SK-N-MC (cell line): ENCODE results near the gene REEP1.
A peak's percentile ranks its signal among the peaks of the same experiment; 100 is the strongest.

ENCODE experiments used
- DNase-seq: peaks from one replicate; pipeline ENCODE4 v3.0.0-alpha.2; 2011; ENCODE audit warnings: low read depth, low spot score
- H3K27ac ChIP-seq: fragments of 200-600 bp; sonication (generic); 2 replicates; pipeline ENCODE4 v1.5.1; 2016; ENCODE audit warnings: mixed run types
- H3K36me3 ChIP-seq: fragments of 200-600 bp; sonication (generic); 2 replicates; pipeline ENCODE4 v1.6.1; 2017; ENCODE audit warnings: antibody characterized with exemption, low read length, mixed read lengths; ENCODE audit not compliant: insufficient read depth
- H3K4me3 ChIP-seq: fragments of 200-600 bp; sonication (generic); 2 replicates; pipeline ENCODE4 v1.5.1; 2016
- H3K9ac ChIP-seq: fragments of 200-600 bp; sonication (generic); 2 replicates; pipeline ENCODE4 v1.8.0; 2017; ENCODE audit warnings: mixed run types, mixed read lengths; ENCODE audit not compliant: insufficient read length
- H3K9me3 ChIP-seq: fragments of 200-600 bp; sonication (generic); 2 replicates; pipeline ENCODE4 v1.6.1; 2017; ENCODE audit warnings: low read depth, mild to moderate bottlenecking, antibody characterized with exemption, low read length, moderate library complexity, mixed read lengths
- EZH2 ChIP-seq: fragments of 200-600 bp; sonication (generic); IDR thresholded peaks from one replicate; pipeline ENCODE4 v1.6.1; 2017; ENCODE audit warnings: antibody characterized with exemption
- FOXP2 ChIP-seq: optimal IDR thresholded peaks from 2 replicates; pipeline ENCODE3; 2011; ENCODE audit warnings: mild to moderate bottlenecking, moderate library complexity; ENCODE audit not compliant: insufficient read depth; ENCODE audit errors: extremely low read length, control extremely low read depth
- POLR2AphosphoS5 ChIP-seq: IDR thresholded peaks from 2 replicates; pipeline ENCODE4 v1.6.1; 2012; ENCODE audit warnings: mild to moderate bottlenecking, low read depth, low read length, borderline replicate concordance

Gene REEP1

GRCh38 chr2:86216575-86217555 is 120.6 kb downstream of the REEP1 start:
- no peak for TF ChIP-seq EZH2
- TF ChIP-seq POLR2AphosphoS5 = no peak; the same call in 1 of the 2 replicates
- TF ChIP-seq FOXP2 = no peak
- H3K9me3 ChIP-seq = no peaks in the 10 kb centered on the region
- no peak overlapping the region for H3K9ac ChIP-seq
- DNase-seq = no peak
- peaks cover 23% of the 10 kb centered on the region for H3K36me3 ChIP-seq
- 0 out of 2 replicates have a peak overlapping the region, but pooled peaks have one; percentile 6 for H3K27ac ChIP-seq
- no peak overlapping the region for H3K4me3 ChIP-seq

GRCh38 chr2:86214503-86214832 is 123.0 kb downstream of the REEP1 start:
- no peak overlapping the region for H3K4me3 ChIP-seq
- no peak for DNase-seq
- TF ChIP-seq POLR2AphosphoS5 (no peak), FOXP2 (no peak), EZH2 (no peak)
- peaks cover 44% of the 10 kb centered on the region for H3K36me3 ChIP-seq
- no peak overlapping the region for H3K27ac ChIP-seq
- no peak overlapping the region for H3K9ac ChIP-seq
- H3K9me3 ChIP-seq = no peaks in the 10 kb centered on the region

GRCh38 chr2:86213699-86214502 is 123.5 kb downstream of the REEP1 start:
- Histone ChIP-seq H3K9me3 (no peaks in the 10 kb centered on the region), H3K36me3 (peaks cover 50% of the 10 kb centered on the region), H3K27ac (no peak overlapping the region), H3K4me3 (no peak overlapping the region), H3K9ac (no peak overlapping the region)
- no peak for DNase-seq
- TF ChIP-seq EZH2 (no peak), POLR2AphosphoS5 (no peak), FOXP2 (no peak)

GRCh38 chr2:86213056-86213455 is 124.4 kb downstream of the REEP1 start:
- no peak overlapping the region for H3K27ac ChIP-seq
- no peak overlapping the region for H3K9ac ChIP-seq
- DNase-seq = no peak
- H3K9me3 ChIP-seq = no peaks in the 10 kb centered on the region
- no peak overlapping the region for H3K4me3 ChIP-seq
- TF ChIP-seq POLR2AphosphoS5 = no peak
- no peak for TF ChIP-seq FOXP2
- no peak for TF ChIP-seq EZH2
- peaks cover 59% of the 10 kb centered on the region for H3K36me3 ChIP-seq

GRCh38 chr2:86211796-86212188 is 125.6 kb downstream of the REEP1 start:
- no peak for DNase-seq
- H3K4me3 ChIP-seq = no peak overlapping the region
- no peak for TF ChIP-seq EZH2
- TF ChIP-seq POLR2AphosphoS5 = no peak
- TF ChIP-seq FOXP2 = no peak
- H3K9me3 ChIP-seq = no peaks in the 10 kb centered on the region
- H3K36me3 ChIP-seq = peaks cover 71% of the 10 kb centered on the region
- H3K9ac ChIP-seq = no peak overlapping the region
- H3K27ac ChIP-seq = no peak overlapping the region

GRCh38 chr2:86211033-86211795 is 126.2 kb downstream of the REEP1 start:
- Histone ChIP-seq H3K27ac (no peak overlapping the region), H3K9me3 (no peaks in the 10 kb centered on the region), H3K9ac (no peak overlapping the region), H3K36me3 (peaks cover 77% of the 10 kb centered on the region), H3K4me3 (no peak overlapping the region)
- TF ChIP-seq EZH2 (no peak), FOXP2 (no peak), POLR2AphosphoS5 (no peak)
- DNase-seq = no peak

GRCh38 chr2:86204458-86204857 is 133.0 kb downstream of the REEP1 start:
- H3K9ac ChIP-seq = no peak overlapping the region
- no peak for DNase-seq
- TF ChIP-seq FOXP2 = no peak
- H3K4me3 ChIP-seq = no peak overlapping the region
- H3K36me3 ChIP-seq = peaks cover 41% of the 10 kb centered on the region
- H3K27ac ChIP-seq = no peak overlapping the region
- no peaks in the 10 kb centered on the region for H3K9me3 ChIP-seq

- H3K27ac ChIP-seq = no peak overlapping the region
- H3K9ac ChIP-seq = no peak overlapping the region
- peaks cover 33% of the 10 kb centered on the region for H3K36me3 ChIP-seq
- no peaks in the 10 kb centered on the region for H3K9me3 ChIP-seq
- no peak for DNase-seq
- TF ChIP-seq FOXP2 (no peak), EZH2 (no peak), POLR2AphosphoS5 (no peak)
- no peak overlapping the region for H3K4me3 ChIP-seq
Measured at GRCh38 chr2:86203614-86204013, 133.8 kb downstream of the REEP1 start.
